Neuronal stem cell (in vitro differentiated cells): Measurements from ENCODE around the gene AVEN.

Source experiments
- DNase-seq: peaks from one replicate; pipeline ENCODE4 v3.0.0-alpha.2; 2013; ENCODE audit warnings: low spot score
- H2AFZ ChIP-seq: one replicate; pipeline ENCODE4 v1.6.1; 2013; ENCODE audit warnings: mild to moderate bottlenecking, low read length, inconsistent platforms
- H2AK5ac ChIP-seq: 2 replicates; pipeline ENCODE4 v1.6.1; 2013; ENCODE audit warnings: low read depth, mild to moderate bottlenecking, inconsistent platforms, low read length, moderate library complexity, mixed read lengths
- H2BK120ac ChIP-seq: 2 replicates; pipeline ENCODE4 v1.6.1; 2013; ENCODE audit warnings: low read depth, mild to moderate bottlenecking, inconsistent platforms, low read length, moderate library complexity, mixed read lengths
- H2BK12ac ChIP-seq: one replicate; pipeline ENCODE4 v1.6.1; 2013; ENCODE audit warnings: low read length, inconsistent platforms
- H2BK15ac ChIP-seq: 2 replicates; pipeline ENCODE4 v1.6.1; 2013; ENCODE audit warnings: mild to moderate bottlenecking, low read length, inconsistent platforms, mixed read lengths
- H2BK5ac ChIP-seq: one replicate; pipeline ENCODE4 v1.6.1; 2013; ENCODE audit warnings: inconsistent platforms, mild to moderate bottlenecking, low read length, moderate library complexity
- H3K14ac ChIP-seq: one replicate; pipeline ENCODE4 v1.6.1; 2013; ENCODE audit warnings: low read length, inconsistent platforms
- H3K18ac ChIP-seq: 2 replicates; pipeline ENCODE4 v1.6.1; 2013; ENCODE audit warnings: low read length, inconsistent platforms
- H3K23ac ChIP-seq: 2 replicates; pipeline ENCODE4 v1.6.1; 2013; ENCODE audit warnings: low read depth, mild to moderate bottlenecking, mixed read lengths, low read length, inconsistent platforms; ENCODE audit not compliant: poor library complexity
- H3K27ac ChIP-seq: replicated peaks from 3 replicates; pipeline ENCODE4 v1.5.1; 2013; ENCODE audit warnings: low read length, inconsistent platforms
- H3K27me3 ChIP-seq, 3 experiments: 2 replicates each; pipeline ENCODE4 v1.6.1; 2013; ENCODE audit warnings: low read length in 3 of 3, mild to moderate bottlenecking in 2 of 3, inconsistent platforms in 1 of 3, low read depth in 1 of 3, mixed read lengths in 1 of 3, moderate library complexity in 1 of 3; ENCODE audit not compliant: control insufficient read depth in 3 of 3, insufficient read depth in 3 of 3
- H3K36me3 ChIP-seq, 2 donors: replicated peaks in 1 of 2; 2 replicates each; pipeline ENCODE4 v1.6.1; 2013; ENCODE audit warnings: low read length in 2 of 2; ENCODE audit not compliant: control insufficient read depth in 2 of 2, insufficient read depth in 2 of 2
- H3K4ac ChIP-seq: 2 replicates; pipeline ENCODE4 v1.6.1; 2013; ENCODE audit warnings: inconsistent platforms, mild to moderate bottlenecking, low read length, moderate library complexity
- H3K4me1 ChIP-seq, 2 donors: 1 replicate in 1 of 2; 2 replicates in 1 of 2; pipeline ENCODE4 v1.6.1; 2013; ENCODE audit warnings: low read length in 2 of 2, low read depth in 1 of 2; ENCODE audit not compliant: control insufficient read depth in 2 of 2, insufficient read depth in 1 of 2
- H3K4me2 ChIP-seq: one replicate; pipeline ENCODE4 v1.6.1; 2013; ENCODE audit warnings: mild to moderate bottlenecking, low read length, inconsistent platforms; ENCODE audit not compliant: insufficient read depth, poor library complexity, severe bottlenecking
- H3K4me3 ChIP-seq, 2 donors: 2 replicates each; pipeline ENCODE4 v1.5.1; 2013; ENCODE audit warnings: low read length in 2 of 2, mild to moderate bottlenecking in 2 of 2, inconsistent platforms in 1 of 2, moderate library complexity in 1 of 2
- H3K79me1 ChIP-seq: one replicate; pipeline ENCODE4 v1.6.1; 2013; ENCODE audit warnings: low read depth, mild to moderate bottlenecking, inconsistent platforms, low read length, moderate library complexity
- H3K9ac ChIP-seq: one replicate; pipeline ENCODE4 v1.6.1; 2013; ENCODE audit warnings: mild to moderate bottlenecking, low read depth, low read length, inconsistent platforms; ENCODE audit not compliant: poor library complexity
- H3K9me3 ChIP-seq, 2 donors: replicated peaks in 1 of 2; 2 replicates each; pipeline versions ENCODE3 to v1.6.1; 2013; ENCODE audit warnings: low read length in 2 of 2, mild to moderate bottlenecking in 2 of 2, inconsistent platforms in 1 of 2, low read depth in 1 of 2, mixed read lengths in 1 of 2, moderate library complexity in 1 of 2; ENCODE audit not compliant: control insufficient read depth in 2 of 2, insufficient read depth in 1 of 2
- H4K8ac ChIP-seq: one replicate; pipeline ENCODE4 v1.6.1; 2013; ENCODE audit warnings: low read depth, mild to moderate bottlenecking, inconsistent platforms, low read length, moderate library complexity
- H4K91ac ChIP-seq: one replicate; pipeline ENCODE4 v1.6.1; 2013; ENCODE audit warnings: low read length, low read depth, mild to moderate bottlenecking, inconsistent platforms; ENCODE audit not compliant: poor library complexity
- WGBS, 2 donors: extraction: QIAGEN DNeasy Blood & Tissue Kit; methylation state at CpG; one replicate each; pipeline ENCODE4 v1.1.7; 2013; ENCODE audit warnings: missing lambda C conversion rate in 2 of 2, mixed read lengths in 1 of 2; ENCODE audit not compliant: insufficient read length in 2 of 2, insufficient replicate concordance in 1 of 2; ENCODE audit errors: extremely low coverage in 2 of 2; 5-methylcytosine and 5-hydroxymethylcytosine counted together

Gene AVEN

GRCh38 chr15:33982516-33982915, 56.5 kb downstream of the AVEN start:
- no peak overlapping the region for H3K14ac ChIP-seq
- H2BK120ac ChIP-seq: no peak overlapping the region
- H2AFZ ChIP-seq: no peak overlapping the region
- no peaks in the 10 kb centered on the region for H3K27me3 ChIP-seq
- H3K4ac ChIP-seq: no peak overlapping the region
- no peak overlapping the region for H3K27ac ChIP-seq
- no peak overlapping the region for H2BK12ac ChIP-seq
- no peaks in the 10 kb centered on the region for H3K79me1 ChIP-seq
- no peak overlapping the region for H3K9ac ChIP-seq
- no peak overlapping the region for H2AK5ac ChIP-seq
- DNase-seq: no peak
- no peak overlapping the region for H3K4me3 ChIP-seq
- no peaks in the 10 kb centered on the region for H3K36me3 ChIP-seq
- no peak overlapping the region for H4K8ac ChIP-seq
- no peak overlapping the region for H3K23ac ChIP-seq
- H2BK15ac ChIP-seq: no peak overlapping the region
- no peaks in the 10 kb centered on the region for H3K9me3 ChIP-seq
- no peak overlapping the region for H3K18ac ChIP-seq
- H2BK5ac ChIP-seq: no peak overlapping the region
- H3K4me1 ChIP-seq: peaks cover 6 to 8% of the 10 kb centered on the region in 2 donors
- no peak overlapping the region for H4K91ac ChIP-seq
- no peak overlapping the region for H3K4me2 ChIP-seq
- WGBS, 2 donors: no CpG with 5 or more reads among the region's 1 CpG

- Histone ChIP-seq H3K36me3 (no peaks in the 10 kb centered on the region), H3K23ac (no peak overlapping the region), H3K9me3 (no peaks in the 10 kb centered on the region), H3K14ac (no peak overlapping the region), H3K4ac (no peak overlapping the region), H2BK5ac (no peak overlapping the region), H2BK12ac (no peak overlapping the region), H2AFZ (no peak overlapping the region), H3K4me3 (no peak overlapping the region), H3K9ac (no peak overlapping the region), H4K91ac (no peak overlapping the region), H3K18ac (no peak overlapping the region), H3K27ac (no peak overlapping the region), H3K79me1 (no peaks in the 10 kb centered on the region), H2BK120ac (no peak overlapping the region), H3K27me3 (no peaks in the 10 kb centered on the region), H2BK15ac (no peak overlapping the region), H3K4me1 (peaks cover 3 to 6% of the 10 kb centered on the region in 2 donors), H4K8ac (peak overlapping the region; percentile 20), H2AK5ac (no peak overlapping the region), H3K4me2 (no peak overlapping the region)
- DNase-seq: no peak
- no CpG with 5 or more reads among the region's 7 CpGs for whole genome bisulfite sequencing, 2 donors
Measured at GRCh38 chr15:33980159-33980558, 58.8 kb downstream of the AVEN start.

DNA sequence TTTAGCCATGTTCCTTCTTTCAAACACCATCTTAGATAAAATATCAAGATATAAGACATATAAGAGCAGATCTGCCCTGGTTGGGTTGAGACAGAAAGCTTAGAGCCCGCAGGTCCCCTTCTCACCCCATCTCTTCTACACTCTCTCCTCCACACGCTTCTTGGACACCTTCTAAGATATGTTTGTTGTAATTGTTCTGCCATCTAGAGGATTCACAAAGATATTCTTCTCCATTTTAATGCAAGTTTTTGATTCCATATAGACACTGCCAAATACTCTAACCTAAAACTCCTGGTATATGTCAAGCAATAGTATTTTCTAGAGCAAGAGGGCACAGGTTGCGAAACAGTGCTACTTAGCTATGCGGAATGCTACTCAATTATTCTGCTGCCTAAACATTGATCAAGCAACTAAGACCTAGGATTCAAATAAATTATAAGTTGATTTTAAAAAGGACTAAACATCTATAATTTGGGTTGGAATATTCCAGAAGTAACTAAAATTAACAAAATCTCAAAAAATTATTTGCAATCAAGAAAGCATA, 63.9 kb downstream of the AVEN start:
- no peak overlapping the region for H2BK12ac ChIP-seq
- no peak overlapping the region for H2AFZ ChIP-seq
- H2AK5ac ChIP-seq: no peak overlapping the region
- H3K14ac ChIP-seq: no peak overlapping the region
- no peak overlapping the region for H3K4me2 ChIP-seq
- H3K23ac ChIP-seq: no peak overlapping the region
- H4K91ac ChIP-seq: no peak overlapping the region
- H3K27me3 ChIP-seq: no peaks in the 10 kb centered on the region
- H3K18ac ChIP-seq: no peak overlapping the region
- no peak overlapping the region for H2BK5ac ChIP-seq
- no peaks in the 10 kb centered on the region for H3K79me1 ChIP-seq
- no peak for DNase-seq
- no CpG with 5 or more reads among the region's 4 CpGs for WGBS, 2 donors
- H3K4me3 ChIP-seq: no peak overlapping the region
- H3K36me3 ChIP-seq: no peaks in the 10 kb centered on the region
- no peak overlapping the region for H4K8ac ChIP-seq
- no peak overlapping the region for H3K9ac ChIP-seq
- H3K4me1 ChIP-seq: no peaks in the 10 kb centered on the region
- H3K4ac ChIP-seq: no peak overlapping the region
- no peaks in the 10 kb centered on the region for H3K9me3 ChIP-seq
- H2BK15ac ChIP-seq: no peak overlapping the region
- H2BK120ac ChIP-seq: no peak overlapping the region
- H3K27ac ChIP-seq: no peak overlapping the region

- H3K14ac ChIP-seq: no peak overlapping the region
- H3K4me3 ChIP-seq: no peak overlapping the region
- no peak overlapping the region for H3K23ac ChIP-seq
- no peak for DNase-seq
- no peaks in the 10 kb centered on the region for H3K79me1 ChIP-seq
- no peaks in the 10 kb centered on the region for H3K36me3 ChIP-seq
- no CpG with 5 or more reads among the region's 2 CpGs for WGBS, 2 donors
- H3K27me3 ChIP-seq: no peaks in the 10 kb centered on the region
- no peak overlapping the region for H2AK5ac ChIP-seq
- no peak overlapping the region for H3K9ac ChIP-seq
- H4K8ac ChIP-seq: no peak overlapping the region
- H3K4me1 ChIP-seq: peaks cover 0 to 4% of the 10 kb centered on the region in 2 donors
- no peak overlapping the region for H2BK5ac ChIP-seq
- H2BK15ac ChIP-seq: no peak overlapping the region
- H2BK12ac ChIP-seq: no peak overlapping the region
- H3K27ac ChIP-seq: no peak overlapping the region
- no peaks in the 10 kb centered on the region for H3K9me3 ChIP-seq
- no peak overlapping the region for H3K4ac ChIP-seq
- H3K18ac ChIP-seq: no peak overlapping the region
- H2BK120ac ChIP-seq: no peak overlapping the region
- H2AFZ ChIP-seq: no peak overlapping the region
- H4K91ac ChIP-seq: no peak overlapping the region
- H3K4me2 ChIP-seq: no peak overlapping the region
Measured at GRCh38 chr15:33971811-33972210, 67.2 kb downstream of the AVEN start.
